GM19240 (cell line): ENCODE measurements around the gene STATH.
"Not testable (repeated sequence)": the region's sequence is repeated elsewhere in the genome, so short reads cannot be mapped to it uniquely, and the experiment has no call there.

Experiments
- DNase-seq: peaks from one replicate; pipeline ENCODE4 v3.0.0; 2011; ENCODE audit warnings: low spot score; ENCODE audit not compliant: insufficient read length

Gene STATH, protein sequence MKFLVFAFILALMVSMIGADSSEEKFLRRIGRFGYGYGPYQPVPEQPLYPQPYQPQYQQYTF

GRCh38 chr4:69995526-69996016 is at the start of gene STATH:
TSS of gene STATH (plus strand) at chr4:69995966. CDS start at chr4:69998438, 2,472 bp downstream.
- no peak for DNase-seq

DNA sequence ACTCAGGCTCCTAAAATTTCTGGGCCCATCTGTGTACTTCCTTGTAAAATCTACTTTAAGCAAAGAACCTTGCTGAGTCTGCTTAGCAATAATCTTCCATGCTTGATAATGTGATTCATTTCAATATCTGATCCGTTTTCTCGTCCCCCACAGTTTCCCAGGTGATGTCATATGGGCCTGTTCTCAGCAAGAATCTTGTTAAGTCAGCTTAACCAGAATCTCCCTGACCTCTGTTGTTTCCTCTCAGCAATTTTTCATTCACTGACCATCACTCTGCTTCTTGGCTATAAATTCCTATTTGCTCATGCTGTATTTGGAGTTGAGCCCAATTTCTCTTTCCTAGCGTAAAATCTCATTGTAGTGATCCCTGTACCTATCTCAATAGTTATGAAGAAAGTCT is 44.2 kb upstream of the STATH start:
- DNase-seq: no peak

GRCh38 chr4:69957209-69957608 is 38.6 kb upstream of the STATH start:
- DNase-seq: no peak

- no peak for DNase-seq
These were observed 30.1 kb upstream of the STATH start, which contains the start of gene CSN2 for GRCh38 chr4:69965628-69966027. TSS of gene CSN2 (minus strand) at chr4:69965728. CDS start at chr4:69960995, 4,733 bp downstream.

DNA sequence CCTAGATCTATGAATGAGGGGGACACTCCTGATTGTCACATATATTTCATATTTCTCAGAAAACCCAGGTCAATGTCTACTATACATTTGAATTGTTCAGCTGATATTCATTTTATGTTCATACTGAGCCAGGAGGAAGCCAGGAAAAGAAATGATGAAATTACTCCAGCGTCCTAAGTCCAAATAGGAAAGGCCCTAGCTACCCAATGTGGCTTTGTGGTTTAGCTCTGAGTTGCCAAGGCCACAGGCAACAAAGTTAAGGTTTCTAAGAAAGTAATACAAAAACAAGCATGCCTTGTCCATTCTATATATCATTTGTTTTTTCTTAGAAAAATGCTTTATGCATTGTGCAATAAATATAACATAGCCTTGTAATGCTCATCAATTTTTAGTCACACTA is 25.7 kb upstream of the STATH start:
- no peak for DNase-seq

- no peak for DNase-seq
These were observed 21.1 kb upstream of the STATH start for GRCh38 chr4:69974631-69975030.

DNA sequence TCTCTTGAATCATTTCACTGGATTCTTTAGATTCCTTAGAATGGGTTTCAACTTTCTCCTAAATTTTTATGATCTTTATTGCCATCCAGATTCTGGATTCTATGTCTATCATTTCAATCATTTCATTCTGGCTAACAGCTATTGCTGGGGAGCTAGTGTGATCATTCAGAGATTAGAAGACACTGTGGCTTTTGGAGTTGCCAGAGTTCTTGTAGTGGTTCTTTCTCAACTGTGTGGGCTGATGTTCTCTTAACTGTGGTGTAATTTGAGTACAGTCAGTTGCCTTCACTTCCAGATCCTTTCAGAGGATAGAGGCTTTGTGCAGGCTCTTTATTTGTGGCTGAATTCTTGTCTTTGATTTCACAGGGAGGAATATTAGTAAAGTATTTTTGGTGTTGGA is 18.2 kb upstream of the STATH start:
- DNase-seq: no peak

DNA sequence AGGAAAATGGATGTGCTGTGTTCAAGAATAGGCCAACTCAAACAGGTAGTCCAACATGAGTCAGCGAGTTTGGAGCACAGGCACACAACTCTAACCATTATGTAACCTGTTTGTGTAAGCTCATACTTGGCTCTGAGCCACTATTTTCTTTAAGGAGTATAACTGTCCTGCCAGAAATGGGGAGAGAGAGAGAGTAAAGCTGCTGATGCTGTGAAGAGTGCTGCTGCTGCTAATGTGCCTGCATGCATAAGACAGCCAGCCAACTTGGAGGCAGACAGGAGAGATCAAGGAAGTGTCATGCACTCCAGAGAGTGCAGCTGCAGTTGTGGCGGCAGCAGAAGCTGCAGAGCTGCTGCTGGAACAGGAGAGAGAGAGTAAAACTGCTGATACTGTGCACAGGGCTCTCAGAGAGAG is 11.7 kb upstream of the STATH start:
- no peak for DNase-seq

GRCh38 chr4:69986663-69987062 is 9.1 kb upstream of the STATH start:
- no peak for DNase-seq

- DNase-seq: no peak
These were observed 4.8 kb upstream of the STATH start for GRCh38 chr4:69991016-69991415.

DNA sequence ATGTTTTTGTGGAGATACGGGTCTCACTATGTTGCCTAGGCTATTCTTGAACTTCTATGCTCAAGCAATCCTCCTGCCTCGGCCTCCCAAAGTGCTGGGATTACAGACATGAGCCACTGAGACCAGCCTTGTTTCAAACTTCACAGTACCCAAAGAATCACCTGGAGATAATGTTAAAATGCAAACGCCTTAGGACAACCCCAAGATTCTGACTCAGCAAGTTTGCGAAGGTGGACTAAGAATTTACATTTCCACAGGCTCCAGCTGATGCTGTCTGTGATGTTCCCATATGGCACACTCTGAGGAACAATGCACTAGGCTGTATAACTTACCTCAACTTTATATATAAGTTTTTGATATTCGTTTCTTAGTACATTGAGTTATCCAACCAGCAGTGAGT is 984 bp upstream of the STATH start:
- no peak for DNase-seq

GRCh38 chr4:69999420-69999819 is 3.7 kb downstream of the STATH start:
- no peak for DNase-seq

- DNase-seq: no peak
These were observed 4.9 kb downstream of the STATH start for GRCh38 chr4:70000711-70001110.

DNA sequence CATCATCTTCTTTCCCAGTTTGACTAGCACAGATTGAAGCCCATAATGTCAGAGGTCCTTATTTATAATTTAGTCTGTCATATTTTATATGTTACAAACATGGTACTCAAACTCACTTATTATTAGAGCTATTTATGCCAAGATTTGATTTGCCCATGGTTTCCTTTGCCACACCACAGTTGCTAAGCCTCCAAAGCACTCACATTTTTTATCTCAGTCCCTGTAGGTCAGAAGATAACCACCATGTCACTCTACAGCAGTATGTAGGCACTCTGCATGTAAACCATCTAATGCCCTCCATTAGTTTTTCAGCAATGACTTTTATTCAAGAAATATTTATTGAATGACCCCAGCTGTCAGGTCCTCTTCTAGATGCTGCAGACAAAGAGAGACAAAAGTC is 6.7 kb downstream of the STATH start:
- no peak for DNase-seq

DNA sequence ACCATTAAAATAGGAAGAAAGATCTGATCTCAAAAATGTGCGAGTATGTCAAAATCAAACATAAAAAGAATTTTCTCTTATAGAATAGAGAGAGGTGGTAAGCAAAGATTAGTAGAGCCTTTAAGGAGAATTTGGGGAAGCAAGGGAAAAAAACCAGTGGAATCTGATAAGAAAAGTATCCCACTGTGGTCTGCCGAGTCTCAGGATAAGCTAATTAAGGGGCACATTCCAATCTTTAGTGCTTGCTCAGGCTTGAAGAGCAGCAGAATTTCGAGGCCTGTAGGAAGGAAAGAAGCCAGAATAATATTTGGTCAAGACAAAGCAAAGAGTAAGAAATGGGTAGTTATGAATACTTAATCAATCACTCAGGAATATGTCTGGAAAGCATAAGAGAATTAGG is 13.0 kb downstream of the STATH start:
- no peak for DNase-seq

DNA sequence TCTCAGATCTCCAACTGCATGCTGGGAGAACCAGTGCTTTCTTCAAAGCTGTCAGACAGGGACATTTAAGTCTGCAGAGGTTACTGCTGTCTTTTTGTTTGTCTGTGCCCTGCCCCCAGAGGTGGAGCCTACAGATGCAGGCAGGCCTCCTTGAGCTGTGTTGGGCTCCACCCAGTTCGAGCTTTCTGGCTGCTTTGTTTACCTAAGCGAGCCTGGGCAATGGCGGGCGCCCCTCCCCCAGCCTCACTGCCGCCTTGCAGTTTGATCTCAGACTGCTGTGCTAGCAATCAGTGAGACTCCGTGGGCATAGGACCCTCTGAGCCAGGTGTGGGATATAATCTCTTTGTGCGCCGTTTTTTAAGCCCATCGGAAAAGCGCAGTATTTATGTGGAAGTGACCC is 23.2 kb downstream of the STATH start:
- not testable (repeated sequence) for DNase-seq

- DNase-seq: no peak
These were observed 27.5 kb downstream of the STATH start for GRCh38 chr4:70023218-70023617.

DNA sequence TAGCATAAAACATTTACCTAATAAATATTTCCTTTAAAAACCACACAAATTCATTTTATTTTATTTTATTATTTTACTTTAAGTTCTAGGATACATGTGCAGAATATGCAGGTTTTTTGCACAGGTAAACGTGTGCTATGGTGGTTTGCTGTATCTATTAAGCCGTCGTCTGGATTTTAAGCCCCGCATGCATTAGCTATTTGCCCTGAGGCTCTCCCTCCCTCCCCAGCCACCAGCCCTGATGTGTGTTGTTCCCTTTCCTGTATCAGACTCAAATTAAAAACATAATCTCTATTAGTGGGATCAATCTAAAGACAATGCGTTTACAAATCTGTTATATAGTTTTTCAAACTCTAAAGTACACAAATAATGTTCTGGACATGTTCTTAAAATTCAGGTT is 31.2 kb downstream of the STATH start:
- DNase-seq: no peak

DNA sequence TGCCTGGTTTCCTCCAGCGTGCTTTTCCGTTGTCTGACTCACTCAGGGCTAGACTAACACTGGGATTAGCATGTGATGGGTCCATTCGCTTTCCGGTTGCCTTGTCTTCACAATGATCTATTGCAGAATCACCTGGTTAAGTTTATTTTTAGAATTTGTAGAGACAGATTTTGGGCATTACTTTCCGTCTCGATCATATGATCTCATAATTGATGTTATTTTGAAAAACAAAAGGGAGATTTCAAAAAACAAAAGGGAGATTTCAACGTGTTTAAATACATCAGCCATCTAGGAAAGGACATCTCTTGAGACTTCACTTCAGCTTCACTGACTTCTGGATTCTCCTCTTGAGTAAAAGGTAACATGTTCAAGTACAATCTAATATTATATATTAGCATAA is 32.4 kb downstream of the STATH start, which contains the start of gene HTN3:
Gene HTN3, plus strand, starts transcription at position 301 of the 400 bp plus-strand sequence. CDS start 2,282 bp downstream, outside the sequence.
- DNase-seq: not testable (repeated sequence)

DNA sequence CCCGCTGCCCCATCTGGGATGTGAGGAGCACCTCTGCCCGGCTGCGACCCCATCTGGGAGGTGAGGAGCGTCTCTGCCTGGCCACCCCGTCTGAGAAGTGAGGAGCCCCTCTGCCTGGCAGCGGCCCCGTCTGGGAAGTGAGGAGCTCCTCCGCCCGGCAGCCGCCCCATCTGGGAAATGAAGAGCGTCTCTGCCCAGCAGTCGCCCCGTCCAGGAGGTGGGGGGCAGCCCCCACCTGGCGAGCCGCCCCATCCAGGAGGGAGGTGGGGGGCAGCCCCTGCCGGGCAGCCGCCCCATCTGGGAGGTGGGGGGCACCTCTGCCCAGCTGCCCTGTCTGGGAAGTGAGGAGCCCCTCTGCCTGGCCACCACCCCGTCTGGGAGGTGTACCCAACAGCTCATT is 41.8 kb downstream of the STATH start:
- DNase-seq: not testable (repeated sequence)

- DNase-seq: not testable (repeated sequence)
These were observed 44.2 kb downstream of the STATH start for GRCh38 chr4:70039928-70040327.

- no peak for DNase-seq
These were observed 46.0 kb downstream of the STATH start for GRCh38 chr4:70041652-70042286.

DNA sequence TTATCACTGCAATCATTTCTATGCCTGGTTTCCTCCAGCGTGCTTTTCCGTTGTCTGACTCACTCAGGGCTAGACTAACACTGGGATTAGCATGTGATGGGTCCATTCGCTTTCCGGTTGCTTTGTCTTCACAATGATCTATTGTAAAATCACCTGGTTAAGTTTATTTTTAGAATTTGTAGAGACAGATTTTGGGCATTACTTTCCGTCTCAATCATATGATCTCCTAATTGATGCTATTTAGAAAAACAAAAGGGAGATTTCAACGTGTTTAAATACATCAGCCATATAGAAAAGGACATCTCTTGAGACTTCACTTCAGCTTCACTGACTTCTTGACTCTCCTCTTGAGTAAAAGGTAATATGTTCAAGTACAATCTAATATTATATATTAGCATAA is 54.4 kb downstream of the STATH start, which contains the start of gene HTN1:
Gene HTN1, plus strand, starts transcription at position 301 of the 400 bp plus-strand sequence. CDS start 2,639 bp downstream, outside the sequence.
- DNase-seq: not testable (repeated sequence)
